H1 (cell line): ENCODE measurements around the gene HS6ST3. TPM values are rescaled to one million over a fixed set of nuclear protein-coding genes. Genes with fewer than 3 reads are reported as not detected.

Experiments
- CTCF ChIA-PET: fragments of 300-600 bp; sonication (Branson Sonifier 250); formaldehyde crosslinking; loops from one replicate; lab custom pipeline; 2021; ENCODE audit not compliant: partially characterized antibody; lab: Charles Lee
- POLR2A ChIA-PET: fragments of 300-600 bp; sonication (Branson Sonifier 250); formaldehyde crosslinking; loops from one replicate; lab custom pipeline; 2021; ENCODE audit warnings: inconsistent platforms; ENCODE audit not compliant: partially characterized antibody; lab: Charles Lee
- DNase-seq, 2 experiments: peaks; one replicate each; pipeline versions ENCODE4 v3.0.0 to v3.0.0-alpha.2; 2010 to 2022; ENCODE audit warnings: low spot score in 2 of 2, low read depth in 1 of 2, mixed read lengths in 1 of 2
- FAIRE-seq: peaks from 2 replicates; lab custom pipeline; 2011; peaks lifted over from hg19 to GRCh38; lab: Jason Lieb, UNC
- H2AFZ ChIP-seq: 2 replicates; pipeline ENCODE4 v1.8.1; 2012; ENCODE audit warnings: low read length, inconsistent platforms
- H2AK5ac ChIP-seq: 2 replicates; pipeline ENCODE4 v1.6.1; 2013; ENCODE audit warnings: low read depth, low read length
- H2BK120ac ChIP-seq: replicated peaks from 2 replicates; pipeline ENCODE3; 2013; ENCODE audit warnings: low read depth, low read length, inconsistent platforms
- H2BK12ac ChIP-seq: 2 replicates; pipeline ENCODE4 v1.6.1; 2013; ENCODE audit warnings: low read depth, low read length
- H2BK15ac ChIP-seq: 2 replicates; pipeline ENCODE4 v1.6.1; 2013; ENCODE audit warnings: low read length
- H2BK20ac ChIP-seq: 2 replicates; pipeline ENCODE4 v1.6.1; 2013; ENCODE audit warnings: low read length
- H2BK5ac ChIP-seq: 2 replicates; pipeline ENCODE4 v1.6.1; 2013; ENCODE audit warnings: low read depth, low read length
- H3K14ac ChIP-seq: 2 replicates; pipeline ENCODE4 v1.6.1; 2013; ENCODE audit warnings: inconsistent platforms; ENCODE audit not compliant: insufficient read length
- H3K18ac ChIP-seq: 2 replicates; pipeline ENCODE4 v1.6.1; 2013; ENCODE audit warnings: low read length; ENCODE audit errors: extremely low read depth
- H3K23ac ChIP-seq: 2 replicates; pipeline ENCODE4 v1.6.1; 2013; ENCODE audit warnings: inconsistent platforms; ENCODE audit not compliant: insufficient read length
- H3K23me2 ChIP-seq: 2 replicates; pipeline ENCODE4 v1.6.1; 2013; ENCODE audit warnings: low read depth, low read length
- H3K27ac ChIP-seq: 2 replicates; pipeline ENCODE4 v1.6.1; 2011; ENCODE audit warnings: low read depth, low read length, inconsistent platforms
- H3K27me3 ChIP-seq, 4 experiments: replicated peaks in 1 of 4; 1 replicate in 1 of 4; 2 replicates in 3 of 4; pipeline versions ENCODE4 v1.6.1 to v1.8.1; 2011 to 2013; ENCODE audit warnings: low read length in 3 of 4, mild to moderate bottlenecking in 3 of 4, inconsistent platforms in 2 of 4, mixed read lengths in 2 of 4, moderate library complexity in 1 of 4; ENCODE audit not compliant: control insufficient read depth in 3 of 4, insufficient read depth in 3 of 4; ENCODE audit errors: extremely low read depth in 1 of 4
- H3K36me3 ChIP-seq, 4 experiments: 2 replicates each; pipeline versions ENCODE4 v1.6.1 to v1.8.1; 2011 to 2013; ENCODE audit warnings: mild to moderate bottlenecking in 4 of 4, low read length in 3 of 4, moderate library complexity in 2 of 4, control low read depth in 1 of 4, inconsistent platforms in 1 of 4; ENCODE audit not compliant: insufficient read depth in 4 of 4, control insufficient read depth in 2 of 4
- H3K4ac ChIP-seq: replicated peaks from 2 replicates; pipeline ENCODE3; 2013; ENCODE audit warnings: low read length, low read depth, mixed read lengths, inconsistent platforms; ENCODE audit not compliant: insufficient read length
- H3K4me1 ChIP-seq, 4 experiments: replicated peaks in 1 of 4; 1 replicate in 1 of 4; 2 replicates in 3 of 4; pipeline versions ENCODE4 v1.6.1 to v1.8.1; 2011 to 2013; ENCODE audit warnings: low read length in 3 of 4, inconsistent platforms in 2 of 4, mixed read lengths in 1 of 4; ENCODE audit not compliant: insufficient read depth in 4 of 4, control insufficient read depth in 3 of 4
- H3K4me2 ChIP-seq, 2 experiments: 2 replicates each; pipeline versions ENCODE4 v1.6.1 to v1.8.1; 2011 to 2013; ENCODE audit warnings: low read depth in 2 of 2, low read length in 2 of 2, control low read depth in 1 of 2, inconsistent platforms in 1 of 2, mild to moderate bottlenecking in 1 of 2; ENCODE audit not compliant: insufficient read depth in 1 of 2
- H3K4me3 ChIP-seq, 4 experiments: fragments of 200-600, 300-600 bp in 1 of 4; sonication (generic), shearing (Covaris generic), sonication (Bioruptor Twin) in 1 of 4; 2 replicates each; pipeline versions ENCODE4 v1.5.1 to v1.8.1; 2011 to 2016; ENCODE audit warnings: low read length in 4 of 4, low read depth in 3 of 4, control low read depth in 2 of 4, inconsistent platforms in 2 of 4, mild to moderate bottlenecking in 2 of 4, mixed read lengths in 1 of 4, moderate library complexity in 1 of 4; ENCODE audit not compliant: insufficient read depth in 2 of 4; ENCODE audit errors: extremely low read depth in 1 of 4
- H3K56ac ChIP-seq: replicated peaks from 2 replicates; pipeline ENCODE3; 2013; ENCODE audit warnings: low read depth, mild to moderate bottlenecking, mixed read lengths, low read length, inconsistent platforms; ENCODE audit not compliant: insufficient read length
- H3K79me1 ChIP-seq: 2 replicates; pipeline ENCODE4 v1.6.1; 2013; ENCODE audit warnings: low read depth, low read length, control low read depth
- H3K79me2 ChIP-seq, 2 experiments: 2 replicates each; pipeline versions ENCODE4 v1.6.1 to v1.8.1; 2012 to 2013; ENCODE audit warnings: low read length in 2 of 2, mild to moderate bottlenecking in 2 of 2, inconsistent platforms in 1 of 2; ENCODE audit not compliant: insufficient read depth in 2 of 2, control insufficient read depth in 1 of 2
- H3K9ac ChIP-seq, 4 experiments: replicated peaks in 1 of 4; 1 replicate in 1 of 4; 2 replicates in 3 of 4; pipeline versions ENCODE4 v1.6.1 to v1.8.1; 2011 to 2013; ENCODE audit warnings: low read depth in 3 of 4, low read length in 3 of 4, control low read depth in 2 of 4, mild to moderate bottlenecking in 2 of 4, moderate library complexity in 2 of 4, inconsistent platforms in 1 of 4; ENCODE audit errors: extremely low read depth in 1 of 4
- H3K9me3 ChIP-seq, 2 experiments: 2 replicates each; pipeline versions ENCODE4 v1.6.1 to v1.8.1; 2012 to 2013; ENCODE audit warnings: mild to moderate bottlenecking in 2 of 2, moderate library complexity in 2 of 2, control low read depth in 1 of 2, inconsistent platforms in 1 of 2, low read depth in 1 of 2, low read length in 1 of 2, mixed read lengths in 1 of 2; ENCODE audit not compliant: insufficient read depth in 2 of 2
- H4K20me1 ChIP-seq, 2 experiments: replicated peaks in 1 of 2; 2 replicates each; pipeline versions ENCODE3 to v1.8.1; 2011 to 2013; ENCODE audit warnings: inconsistent platforms in 2 of 2, low read length in 2 of 2, mild to moderate bottlenecking in 1 of 2; ENCODE audit not compliant: insufficient read depth in 2 of 2, control insufficient read depth in 1 of 2
- H4K5ac ChIP-seq: 2 replicates; pipeline ENCODE4 v1.6.1; 2013; ENCODE audit warnings: low read length, low read depth, mixed read lengths, inconsistent platforms; ENCODE audit not compliant: insufficient read length
- H4K8ac ChIP-seq: 2 replicates; pipeline ENCODE4 v1.8.0; 2013; ENCODE audit warnings: mild to moderate bottlenecking, moderate library complexity, low read length, inconsistent platforms; ENCODE audit not compliant: insufficient read depth; ENCODE audit errors: extremely low read depth
- H4K91ac ChIP-seq: replicated peaks from 2 replicates; pipeline ENCODE3; 2013; ENCODE audit warnings: low read length, mixed read lengths, inconsistent platforms; ENCODE audit not compliant: insufficient read length
- CBX8 ChIP-seq: fragments of 300-800, 300-1000 bp; sonication (generic); IDR thresholded peaks from 2 replicates; pipeline ENCODE4 v1.7.1; 2016; ENCODE audit warnings: low read depth, low read length, borderline replicate concordance
- CHD2 ChIP-seq: IDR thresholded peaks from 2 replicates; pipeline ENCODE4 v1.6.1; 2012; ENCODE audit warnings: low read length, improper control_type of control experiment
- HDAC6 ChIP-seq: IDR thresholded peaks from one replicate; pipeline ENCODE4 v1.7.1; 2012; ENCODE audit warnings: low read depth, mild to moderate bottlenecking, inconsistent platforms, low read length, moderate library complexity
- POLR2AphosphoS5 ChIP-seq: IDR thresholded peaks from 2 replicates; pipeline ENCODE4 v1.6.1; 2011; ENCODE audit warnings: low read depth, low read length
- WGBS, 2 experiments: shearing (Covaris generic) in 1 of 2; methylation state at CpG; one replicate each; pipeline versions ENCODE4 v1.1.6 to v1.1.7; 2013 to 2015; ENCODE audit warnings: low lambda C conversion rate in 2 of 2, mixed read lengths in 2 of 2, inconsistent platforms in 1 of 2, low coverage in 1 of 2, missing lambda C conversion rate in 1 of 2; ENCODE audit not compliant: insufficient replicate concordance in 2 of 2, insufficient coverage in 1 of 2, insufficient read length in 1 of 2; ENCODE audit errors: extremely low coverage in 1 of 2, missing lambda C conversion rate in 1 of 2; 5-methylcytosine and 5-hydroxymethylcytosine counted together
- polyA plus RNA-seq, 7 experiments: library from polyadenylated mRNA; depleted of rRNA in 3 of 7; stranded (reverse) in 5 of 7; unstranded in 2 of 7; fragments of >200 nt in 5 of 7; fragments of 200-250 nt in 2 of 7; gene quantifications; 1 replicate in 5 of 7; 2 replicates in 1 of 7; 4 replicates in 1 of 7; pipeline versions ENCODE4 v1.2.1 to v1.2.3, GENCODE V29; 2011 to 2013; ENCODE audit warnings: missing spikeins in 2 of 7, mixed read lengths in 2 of 7
- total RNA-seq: library from RNA; stranded (reverse); fragmentation: NEBNext Ultra II Directional; extraction: Animal tissue kit (Norgen Biotek cat#: 25700); gene quantifications from 2 replicates; pipeline ENCODE4 v1.2.1, GENCODE V29; 2021
- TF ChIP-seq, protein P1 (sequence below): IDR thresholded peaks from 2 replicates; pipeline ENCODE4 v1.6.1; 2012; ENCODE audit warnings: low read length, inconsistent platforms

The HS6ST3 gene
- total and polyA plus RNA-seq, 2 of the 8 experiments (the other 6 are each of a cell fraction or from before 2014, with no cell fraction given): 0.45 to 1.2 TPM

GRCh38 chr13:96728463-96728862 is 638.6 kb downstream of the HS6ST3 start:
- Histone ChIP-seq H3K4me1 (no peaks in the 10 kb centered on the region), H2BK120ac (no peak overlapping the region), H3K27me3 (no peaks in the 10 kb centered on the region), H3K79me1 (no peaks in the 10 kb centered on the region), H3K79me2 (no peaks in the 10 kb centered on the region), H3K4me2 (no peak overlapping the region), H2BK15ac (no peak overlapping the region), H3K14ac (no peak overlapping the region), H3K9ac (no peak overlapping the region), H3K23ac (no peak overlapping the region), H2AK5ac (no peak overlapping the region), H3K36me3 (no peaks in the 10 kb centered on the region), H3K23me2 (no peaks in the 10 kb centered on the region), H4K5ac (no peak overlapping the region), H2AFZ (no peak overlapping the region), H3K9me3 (peaks cover 3 to 8% of the 10 kb centered on the region in 2 experiments; a peak in 2 of 4 replicates), H4K8ac (no peak overlapping the region), H3K4me3 (no peak overlapping the region), H4K20me1 (no peaks in the 10 kb centered on the region), H2BK12ac (no peak overlapping the region), H3K27ac (no peak overlapping the region), H4K91ac (no peak overlapping the region), H2BK5ac (no peak overlapping the region), H3K56ac (no peak overlapping the region), H2BK20ac (no peak overlapping the region), H3K4ac (no peak overlapping the region), H3K18ac (no peak overlapping the region)
- ChIA-PET POLR2A (no interaction called here), CTCF (no interaction called here)
- DNase-seq: no peak
- TF ChIP-seq, protein P1, sequence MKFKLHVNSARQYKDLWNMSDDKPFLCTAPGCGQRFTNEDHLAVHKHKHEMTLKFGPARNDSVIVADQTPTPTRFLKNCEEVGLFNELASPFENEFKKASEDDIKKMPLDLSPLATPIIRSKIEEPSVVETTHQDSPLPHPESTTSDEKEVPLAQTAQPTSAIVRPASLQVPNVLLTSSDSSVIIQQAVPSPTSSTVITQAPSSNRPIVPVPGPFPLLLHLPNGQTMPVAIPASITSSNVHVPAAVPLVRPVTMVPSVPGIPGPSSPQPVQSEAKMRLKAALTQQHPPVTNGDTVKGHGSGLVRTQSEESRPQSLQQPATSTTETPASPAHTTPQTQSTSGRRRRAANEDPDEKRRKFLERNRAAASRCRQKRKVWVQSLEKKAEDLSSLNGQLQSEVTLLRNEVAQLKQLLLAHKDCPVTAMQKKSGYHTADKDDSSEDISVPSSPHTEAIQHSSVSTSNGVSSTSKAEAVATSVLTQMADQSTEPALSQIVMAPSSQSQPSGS: no peak
- no peak for TF ChIP-seq CBX8
- TF ChIP-seq POLR2AphosphoS5: no peak
- TF ChIP-seq HDAC6: no peak
- TF ChIP-seq CHD2: no peak
- no peak for FAIRE-seq
- WGBS, 2 experiments: 90% methylated on average over 2 of the region's 2 CpGs; no CpG with 5 or more reads in 1 of the 2 experiments
